Measurements from ENCODE around the gene MED9.
"Not testable (repeated sequence)": the region's sequence is repeated elsewhere in the genome, so short reads cannot be mapped to it uniquely, and the experiment has no call there.

MED9 gene

GRCh38 chr17:17480593-17481148, 3.9 kb downstream of the MED9 start:
- FAIRE-seq: no peak
- no peak for TF ChIP-seq POU2F2 (IDR thresholded peaks at IDR 0.05; ENCODE audit: low read depth, low read length)
- TF ChIP-seq POLR2A (IDR thresholded peaks at IDR 0.05; ENCODE audit: low read depth, low read length): no peak
- DNase-seq (ENCODE audit: insufficient read length, low spot score): no peak

- TF ChIP-seq POLR2A (IDR thresholded peaks at IDR 0.05; ENCODE audit: low read depth, low read length) (no peak), POU2F2 (IDR thresholded peaks at IDR 0.05; ENCODE audit: low read depth, low read length) (no peak), POLR2AphosphoS5 (IDR thresholded peaks at IDR 0.05; ENCODE audit: low read depth, low read length) (no peak), SPI1 (IDR thresholded peaks at IDR 0.05; ENCODE audit: low read depth, low read length) (no peak), PAX5 (IDR thresholded peaks at IDR 0.05; ENCODE audit: insufficient read depth, low read length, severe bottlenecking) (no peak), TAF1 (IDR thresholded peaks at IDR 0.05; ENCODE audit: low read depth, low read length) (no peak)
- DNase-seq (ENCODE audit: insufficient read length, low spot score) (no peak), FAIRE-seq (no peak)
Measured at GRCh38 chr17:17481860-17482259, 5.1 kb downstream of the MED9 start.

GRCh38 chr17:17484451-17484899, 7.7 kb downstream of the MED9 start:
- DNase-seq (ENCODE audit: insufficient read length, low spot score): no peak
- TF ChIP-seq POLR2AphosphoS5 (IDR thresholded peaks at IDR 0.05; ENCODE audit: low read depth, low read length) (no peak), PAX5 (IDR thresholded peaks at IDR 0.05; ENCODE audit: insufficient read depth, low read length, severe bottlenecking) (no peak), POU2F2 (IDR thresholded peaks at IDR 0.05; ENCODE audit: low read depth, low read length) (no peak), SPI1 (IDR thresholded peaks at IDR 0.05; ENCODE audit: low read depth, low read length) (no peak), TAF1 (IDR thresholded peaks at IDR 0.05; ENCODE audit: low read depth, low read length) (no peak), POLR2A (IDR thresholded peaks at IDR 0.05; ENCODE audit: low read depth, low read length) (no peak)
- FAIRE-seq: no peak

GRCh38 chr17:17485420-17485819, 8.6 kb downstream of the MED9 start:
- TF ChIP-seq POLR2A (IDR thresholded peaks at IDR 0.05; ENCODE audit: low read depth, low read length) (no peak), PAX5 (IDR thresholded peaks at IDR 0.05; ENCODE audit: insufficient read depth, low read length, severe bottlenecking) (no peak), SPI1 (IDR thresholded peaks at IDR 0.05; ENCODE audit: low read depth, low read length) (no peak), TAF1 (IDR thresholded peaks at IDR 0.05; ENCODE audit: low read depth, low read length) (no peak), POU2F2 (IDR thresholded peaks at IDR 0.05; ENCODE audit: low read depth, low read length) (no peak), POLR2AphosphoS5 (IDR thresholded peaks at IDR 0.05; ENCODE audit: low read depth, low read length) (no peak)
- FAIRE-seq: no peak
- no peak for DNase-seq (ENCODE audit: insufficient read length, low spot score)

DNA sequence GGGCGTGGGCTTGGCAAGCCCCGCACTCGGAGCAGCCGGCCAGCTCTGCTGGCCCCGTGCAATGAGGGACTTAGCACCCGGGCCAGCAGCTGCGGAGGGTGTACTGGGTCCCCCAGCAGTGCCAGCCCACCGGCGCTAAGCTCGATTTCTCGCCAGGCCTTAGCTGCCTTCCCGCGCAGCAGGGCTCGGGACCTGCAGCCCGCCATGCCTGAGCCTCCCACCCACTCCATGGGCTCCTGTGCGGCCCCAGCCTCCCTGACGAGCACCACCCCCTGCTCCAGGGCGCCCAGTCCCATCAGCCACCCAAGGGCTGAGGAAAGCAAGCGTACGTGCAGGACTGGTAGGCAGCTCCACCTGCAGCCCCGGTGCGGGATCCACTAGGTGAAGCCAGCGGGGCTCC, 9.6 kb downstream of the MED9 start:
- not testable (repeated sequence) for FAIRE-seq; DNase-seq (ENCODE audit: insufficient read length, low spot score)

DNA sequence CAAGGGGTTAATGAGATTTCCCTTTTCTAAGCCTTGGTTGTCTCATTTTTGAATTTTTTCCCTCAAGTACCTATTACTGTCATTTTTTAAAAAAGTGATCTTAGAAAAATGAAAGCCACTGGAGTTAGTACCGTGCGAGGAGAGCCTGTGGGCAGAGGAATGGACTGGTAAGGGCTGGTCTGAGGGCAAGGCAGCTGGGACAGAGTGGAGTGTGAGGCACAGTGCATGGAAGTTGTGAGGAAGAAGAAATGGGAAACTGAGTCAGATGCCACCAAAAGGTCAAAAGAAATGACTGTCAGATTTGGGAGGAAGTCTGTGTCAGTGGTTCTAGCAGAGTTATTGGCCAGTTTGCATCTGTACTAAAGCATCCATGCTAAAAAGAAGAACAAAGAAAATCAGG, 11.2 kb downstream of the MED9 start:
- DNase-seq (ENCODE audit: insufficient read length, low spot score) (no peak), FAIRE-seq (no peak)
- TF ChIP-seq POLR2A (IDR thresholded peaks at IDR 0.05; ENCODE audit: low read depth, low read length): no peak
- no peak for TF ChIP-seq PAX5 (IDR thresholded peaks at IDR 0.05; ENCODE audit: insufficient read depth, low read length, severe bottlenecking)
- TF ChIP-seq POLR2AphosphoS5 (IDR thresholded peaks at IDR 0.05; ENCODE audit: low read depth, low read length): no peak
- TF ChIP-seq POU2F2 (IDR thresholded peaks at IDR 0.05; ENCODE audit: low read depth, low read length): no peak
- TF ChIP-seq TAF1 (IDR thresholded peaks at IDR 0.05; ENCODE audit: low read depth, low read length): no peak
- TF ChIP-seq SPI1 (IDR thresholded peaks at IDR 0.05; ENCODE audit: low read depth, low read length): no peak

GRCh38 chr17:17491031-17491471, 14.3 kb downstream of the MED9 start:
- DNase-seq (ENCODE audit: insufficient read length, low spot score): no peak
- no peak for FAIRE-seq
- TF ChIP-seq SPI1 (IDR thresholded peaks at IDR 0.05; ENCODE audit: low read depth, low read length): no peak
- TF ChIP-seq TAF1 (IDR thresholded peaks at IDR 0.05; ENCODE audit: low read depth, low read length): no peak
- TF ChIP-seq POLR2AphosphoS5 (IDR thresholded peaks at IDR 0.05; ENCODE audit: low read depth, low read length): no peak
- no peak for TF ChIP-seq POU2F2 (IDR thresholded peaks at IDR 0.05; ENCODE audit: low read depth, low read length)
- TF ChIP-seq PAX5 (IDR thresholded peaks at IDR 0.05; ENCODE audit: insufficient read depth, low read length, severe bottlenecking): no peak
- no peak for TF ChIP-seq POLR2A (IDR thresholded peaks at IDR 0.05; ENCODE audit: low read depth, low read length)

DNA sequence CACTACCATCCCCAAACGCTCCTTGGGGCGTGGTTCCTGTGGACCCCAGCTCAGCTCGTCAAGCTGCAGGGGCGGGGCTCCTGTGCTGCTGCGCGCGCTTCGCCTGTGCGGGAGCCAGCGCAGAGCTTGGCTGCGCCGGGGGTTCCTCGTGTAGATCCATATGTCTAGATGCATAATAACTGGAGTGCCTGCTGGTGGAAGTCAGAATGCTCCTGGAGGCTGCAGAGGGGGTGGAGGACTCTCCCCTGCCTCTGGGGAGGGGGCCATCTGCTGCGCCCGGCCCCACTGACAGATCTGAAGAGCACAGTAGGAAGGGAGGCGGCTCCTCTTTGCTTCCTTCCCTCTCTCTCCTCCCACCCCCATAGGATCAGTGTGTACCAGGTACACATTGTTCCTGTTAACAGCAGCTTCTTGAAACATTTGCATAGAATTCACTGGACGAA, 14.8 kb downstream of the MED9 start:
- FAIRE-seq: no peak
- no peak for TF ChIP-seq POLR2A (IDR thresholded peaks at IDR 0.05; ENCODE audit: low read depth, low read length)
- no peak for TF ChIP-seq POLR2AphosphoS5 (IDR thresholded peaks at IDR 0.05; ENCODE audit: low read depth, low read length)
- no peak for TF ChIP-seq PAX5 (IDR thresholded peaks at IDR 0.05; ENCODE audit: insufficient read depth, low read length, severe bottlenecking)
- TF ChIP-seq POU2F2 (IDR thresholded peaks at IDR 0.05; ENCODE audit: low read depth, low read length): no peak
- TF ChIP-seq TAF1 (IDR thresholded peaks at IDR 0.05; ENCODE audit: low read depth, low read length): no peak
- TF ChIP-seq SPI1 (IDR thresholded peaks at IDR 0.05; ENCODE audit: low read depth, low read length): no peak
- no peak for DNase-seq (ENCODE audit: insufficient read length, low spot score)

DNA sequence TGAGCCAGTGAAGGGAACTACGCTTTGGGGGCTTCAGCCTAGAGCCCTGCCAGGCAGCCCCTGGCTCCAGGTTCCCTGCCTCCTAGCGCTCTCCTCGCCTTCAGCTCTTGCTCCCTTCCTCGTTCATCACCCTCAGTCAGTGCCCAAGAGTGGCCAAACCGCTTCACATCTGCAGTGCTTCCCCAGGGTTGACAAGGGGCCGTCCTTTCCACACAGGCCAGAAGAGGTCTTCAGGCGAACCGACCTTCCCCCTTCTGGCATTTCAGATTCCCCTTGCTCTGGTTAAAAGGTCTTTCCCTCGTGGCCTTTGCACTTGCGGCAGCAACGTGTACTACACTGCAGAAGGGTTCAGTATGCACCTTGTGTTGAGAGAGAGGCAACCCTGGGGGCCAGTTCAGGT, 15.3 kb downstream of the MED9 start:
- FAIRE-seq (no peak), DNase-seq (ENCODE audit: insufficient read length, low spot score) (no peak)
- TF ChIP-seq TAF1 (IDR thresholded peaks at IDR 0.05; ENCODE audit: low read depth, low read length): no peak
- no peak for TF ChIP-seq POU2F2 (IDR thresholded peaks at IDR 0.05; ENCODE audit: low read depth, low read length)
- TF ChIP-seq PAX5 (IDR thresholded peaks at IDR 0.05; ENCODE audit: insufficient read depth, low read length, severe bottlenecking): no peak
- no peak for TF ChIP-seq POLR2AphosphoS5 (IDR thresholded peaks at IDR 0.05; ENCODE audit: low read depth, low read length)
- no peak for TF ChIP-seq SPI1 (IDR thresholded peaks at IDR 0.05; ENCODE audit: low read depth, low read length)
- TF ChIP-seq POLR2A (IDR thresholded peaks at IDR 0.05; ENCODE audit: low read depth, low read length): no peak

DNA sequence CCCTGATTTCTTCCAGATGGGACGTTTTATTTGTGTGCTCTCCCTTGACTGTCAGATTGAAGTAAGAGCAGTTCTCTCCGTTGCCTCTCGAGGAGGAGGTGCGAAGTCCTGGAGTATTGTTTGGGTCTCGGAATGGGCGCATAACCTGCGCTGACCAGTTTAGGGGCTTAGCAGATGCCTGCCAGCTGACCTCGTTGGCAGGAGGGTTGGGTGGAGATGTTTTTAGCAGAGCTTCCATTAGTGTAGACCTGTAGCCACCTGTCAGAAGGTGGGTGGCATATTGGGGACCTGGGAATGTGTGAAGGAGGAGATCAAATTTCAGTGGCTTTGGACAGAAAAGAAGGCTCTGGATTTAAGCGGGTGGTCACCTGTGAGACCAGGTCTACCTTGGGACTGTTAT, 15.8 kb downstream of the MED9 start:
- no peak for FAIRE-seq
- TF ChIP-seq TAF1 (IDR thresholded peaks at IDR 0.05; ENCODE audit: low read depth, low read length) (no peak), SPI1 (IDR thresholded peaks at IDR 0.05; ENCODE audit: low read depth, low read length) (no peak), POLR2AphosphoS5 (IDR thresholded peaks at IDR 0.05; ENCODE audit: low read depth, low read length) (no peak), POLR2A (IDR thresholded peaks at IDR 0.05; ENCODE audit: low read depth, low read length) (no peak), PAX5 (IDR thresholded peaks at IDR 0.05; ENCODE audit: insufficient read depth, low read length, severe bottlenecking) (no peak), POU2F2 (IDR thresholded peaks at IDR 0.05; ENCODE audit: low read depth, low read length) (no peak)
- no peak for DNase-seq (ENCODE audit: insufficient read length, low spot score)
